Large intestine (tissue), 3 donors: Measurements from ENCODE around the gene AKT3. TPM values are rescaled to one million over a fixed set of nuclear protein-coding genes. Genes with fewer than 3 reads are reported as not detected.

Source experiments
- DNase-seq, 2 donors: peaks; one replicate each; pipeline versions ENCODE4 v3.0.0 to v3.0.0-alpha.2; 2013
- H3K27ac ChIP-seq: one replicate; pipeline ENCODE4 v1.5.1; 2013; ENCODE audit warnings: low read length
- H3K27me3 ChIP-seq: 2 replicates; pipeline ENCODE4 v1.6.1; 2013; ENCODE audit warnings: low read length; ENCODE audit not compliant: control insufficient read depth, insufficient read depth
- H3K36me3 ChIP-seq: 2 replicates; pipeline ENCODE4 v1.6.1; 2013; ENCODE audit warnings: low read length; ENCODE audit not compliant: control insufficient read depth, insufficient read depth
- H3K4me1 ChIP-seq: one replicate; pipeline ENCODE4 v1.6.1; 2013; ENCODE audit warnings: low read length; ENCODE audit not compliant: control insufficient read depth, insufficient read depth
- H3K4me3 ChIP-seq: one replicate; pipeline ENCODE4 v1.5.1; 2013; ENCODE audit warnings: low read length
- H3K9me3 ChIP-seq: one replicate; pipeline ENCODE4 v1.6.1; 2013; ENCODE audit warnings: mild to moderate bottlenecking, low read depth, low read length, moderate library complexity; ENCODE audit not compliant: control insufficient read depth
- whole genome bisulfite sequencing: methylation state at CpG from one replicate; pipeline ENCODE4 v1.1.5; 2013; ENCODE audit warnings: low lambda C conversion rate; ENCODE audit not compliant: insufficient coverage; 5-methylcytosine and 5-hydroxymethylcytosine counted together
- polyA plus RNA-seq: library from polyadenylated mRNA; unstranded; fragments of 120-200 nt; gene quantifications from one replicate; pipeline ENCODE4 v1.2.1, GENCODE V29; 2013

AKT3 gene
- polyA plus RNA-seq, 1 donor = 14.0 TPM

GRCh38 chr1:243483952-243484351 lies 366.1 kb downstream of the AKT3 start:
- no peak overlapping the region for H3K4me3 ChIP-seq
- H3K27me3 ChIP-seq = peaks cover 8% of the 10 kb centered on the region
- no peak overlapping the region for H3K27ac ChIP-seq
- DNase-seq = no peak
- peaks cover 3% of the 10 kb centered on the region for H3K36me3 ChIP-seq
- peaks cover 4% of the 10 kb centered on the region for H3K9me3 ChIP-seq
- H3K4me1 ChIP-seq = peaks cover 7% of the 10 kb centered on the region
- WGBS = no CpG with 5 or more reads among the region's 16 CpGs

GRCh38 chr1:243483071-243483771 lies 366.8 kb downstream of the AKT3 start:
- WGBS = no CpG with 5 or more reads among the region's 60 CpGs
- Histone ChIP-seq H3K4me1 (peaks cover 7% of the 10 kb centered on the region), H3K36me3 (no peaks in the 10 kb centered on the region), H3K27ac (no peak overlapping the region), H3K27me3 (peaks cover 8% of the 10 kb centered on the region), H3K9me3 (peaks cover 4% of the 10 kb centered on the region), H3K4me3 (peak overlapping the region; percentile 35)
- no peak for DNase-seq

- Histone ChIP-seq H3K27me3 (peaks cover 8% of the 10 kb centered on the region), H3K9me3 (no peaks in the 10 kb centered on the region), H3K27ac (no peak overlapping the region), H3K4me1 (peaks cover 7% of the 10 kb centered on the region), H3K36me3 (no peaks in the 10 kb centered on the region), H3K4me3 (peak overlapping the region; percentile 35)
- DNase-seq = peak in 1 of 2 donors; percentile 22
- 100% methylated on average over 1 of the region's 25 CpGs for WGBS
These were observed 367.7 kb downstream of the AKT3 start for GRCh38 chr1:243482141-243483022.

GRCh38 chr1:243481101-243481500 lies 368.9 kb downstream of the AKT3 start:
- peaks cover 7% of the 10 kb centered on the region for H3K4me1 ChIP-seq
- H3K27ac ChIP-seq = no peak overlapping the region
- 83% methylated on average over 1 of the region's 5 CpGs for WGBS
- no peak overlapping the region for H3K4me3 ChIP-seq
- DNase-seq = no peak
- H3K9me3 ChIP-seq = no peaks in the 10 kb centered on the region
- H3K36me3 ChIP-seq = no peaks in the 10 kb centered on the region
- peaks cover 8% of the 10 kb centered on the region for H3K27me3 ChIP-seq

- no peak for DNase-seq
- Histone ChIP-seq H3K27ac (no peak overlapping the region), H3K4me3 (no peak overlapping the region), H3K4me1 (peaks cover 7% of the 10 kb centered on the region), H3K27me3 (peaks cover 7% of the 10 kb centered on the region), H3K9me3 (peaks cover 3% of the 10 kb centered on the region), H3K36me3 (no peaks in the 10 kb centered on the region)
- no CpG with 5 or more reads among the region's 7 CpGs for WGBS
These were observed 372.2 kb downstream of the AKT3 start for GRCh38 chr1:243477731-243478290.

GRCh38 chr1:243475966-243476365 lies 374.1 kb downstream of the AKT3 start:
- no peaks in the 10 kb centered on the region for H3K36me3 ChIP-seq
- no CpG with 5 or more reads among the region's 7 CpGs for WGBS
- H3K27ac ChIP-seq = no peak overlapping the region
- no peaks in the 10 kb centered on the region for H3K27me3 ChIP-seq
- peaks cover 3% of the 10 kb centered on the region for H3K9me3 ChIP-seq
- no peak for DNase-seq
- no peaks in the 10 kb centered on the region for H3K4me1 ChIP-seq
- no peak overlapping the region for H3K4me3 ChIP-seq

GRCh38 chr1:243474906-243475305 lies 375.1 kb downstream of the AKT3 start:
- peaks cover 3% of the 10 kb centered on the region for H3K9me3 ChIP-seq
- no peaks in the 10 kb centered on the region for H3K4me1 ChIP-seq
- no peak for DNase-seq
- H3K27ac ChIP-seq = no peak overlapping the region
- H3K4me3 ChIP-seq = no peak overlapping the region
- H3K36me3 ChIP-seq = peaks cover 2% of the 10 kb centered on the region
- no peaks in the 10 kb centered on the region for H3K27me3 ChIP-seq
- WGBS = no CpG with 5 or more reads among the region's 9 CpGs

- Histone ChIP-seq H3K4me1 (no peaks in the 10 kb centered on the region), H3K36me3 (peaks cover 2% of the 10 kb centered on the region), H3K27me3 (no peaks in the 10 kb centered on the region), H3K9me3 (peaks cover 3% of the 10 kb centered on the region), H3K27ac (no peak overlapping the region), H3K4me3 (no peak overlapping the region)
- WGBS = 100% methylated on average over 3 of the region's 55 CpGs
- no peak for DNase-seq
These were observed 375.7 kb downstream of the AKT3 start for GRCh38 chr1:243474136-243474881.

GRCh38 chr1:243473227-243474135 lies 376.6 kb downstream of the AKT3 start:
- Histone ChIP-seq H3K9me3 (peaks cover 3% of the 10 kb centered on the region), H3K27me3 (no peaks in the 10 kb centered on the region), H3K4me3 (peak overlapping the region; percentile 23), H3K4me1 (no peaks in the 10 kb centered on the region), H3K27ac (no peak overlapping the region), H3K36me3 (peaks cover 2% of the 10 kb centered on the region)
- no peak for DNase-seq
- 90% methylated on average over 2 of the region's 12 CpGs for WGBS
